ENCODE measurements around the gene C2CD4A.
A peak's percentile ranks its signal among the peaks of the same experiment; 100 is the strongest.

C2CD4A gene

DNA sequence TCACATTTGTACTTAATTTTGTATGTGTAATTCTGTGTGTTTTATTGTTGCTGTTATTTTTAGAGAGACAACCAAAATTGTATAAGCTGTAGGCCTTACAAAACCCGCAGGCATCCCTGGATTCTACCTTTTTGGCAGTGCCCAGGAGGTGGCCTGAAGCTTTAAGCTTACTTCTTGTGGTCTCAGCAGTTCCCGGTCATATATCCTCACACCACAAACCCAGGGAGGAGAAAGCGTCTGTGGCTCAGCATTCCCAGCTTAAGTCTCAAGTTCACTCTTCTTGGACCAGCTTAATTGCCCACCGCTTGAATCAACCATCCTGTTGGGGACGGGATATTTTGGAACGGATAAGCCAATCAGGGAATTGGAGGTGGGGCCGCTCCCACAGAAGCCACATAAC lies 36.7 kb downstream of the C2CD4A start:
- DNase-seq (ENCODE audit: low read depth in 2 of 2) = no peak

DNA sequence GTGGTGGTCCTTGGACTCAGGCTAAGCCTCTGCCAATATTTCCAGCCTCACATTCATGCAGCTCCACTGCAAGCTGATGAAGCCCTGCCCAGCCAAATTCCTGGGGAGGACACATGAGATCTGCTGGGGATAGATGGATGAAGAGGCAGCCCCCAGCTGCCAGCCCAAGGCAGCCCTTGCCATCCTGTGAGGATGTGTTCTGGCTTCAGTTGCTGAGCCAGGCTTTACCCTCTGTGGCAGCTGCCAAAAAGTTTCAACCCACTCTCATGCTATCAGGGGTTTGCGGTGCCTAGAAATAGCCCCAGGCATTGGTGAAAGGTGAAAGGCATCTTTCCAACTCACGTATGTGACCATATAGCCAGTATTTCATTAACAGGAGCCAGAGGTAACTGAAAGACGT lies 37.6 kb downstream of the C2CD4A start:
- DNase-seq (ENCODE audit: low read depth in 2 of 2) = no peak

DNA sequence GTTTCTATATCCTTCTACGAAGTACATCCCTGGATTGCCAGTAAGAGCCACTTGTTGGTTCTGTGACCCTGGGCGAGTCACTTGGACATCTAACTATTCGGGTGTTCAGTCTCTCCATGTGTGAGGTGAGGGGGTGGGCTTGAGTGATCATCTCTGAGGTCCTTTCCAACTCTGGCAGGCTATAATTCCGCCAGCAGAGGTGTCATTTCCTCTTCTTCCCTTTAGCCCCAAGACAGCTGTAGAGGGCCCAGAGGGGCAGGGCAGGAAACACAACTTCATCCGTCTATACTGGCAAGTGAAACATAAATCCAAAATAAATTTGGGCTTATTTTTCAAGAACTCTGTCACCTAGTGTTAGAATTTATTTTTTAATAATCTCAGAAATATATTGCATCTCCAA lies 38.1 kb downstream of the C2CD4A start:
- DNase-seq (ENCODE audit: low read depth in 2 of 2) = no peak

DNA sequence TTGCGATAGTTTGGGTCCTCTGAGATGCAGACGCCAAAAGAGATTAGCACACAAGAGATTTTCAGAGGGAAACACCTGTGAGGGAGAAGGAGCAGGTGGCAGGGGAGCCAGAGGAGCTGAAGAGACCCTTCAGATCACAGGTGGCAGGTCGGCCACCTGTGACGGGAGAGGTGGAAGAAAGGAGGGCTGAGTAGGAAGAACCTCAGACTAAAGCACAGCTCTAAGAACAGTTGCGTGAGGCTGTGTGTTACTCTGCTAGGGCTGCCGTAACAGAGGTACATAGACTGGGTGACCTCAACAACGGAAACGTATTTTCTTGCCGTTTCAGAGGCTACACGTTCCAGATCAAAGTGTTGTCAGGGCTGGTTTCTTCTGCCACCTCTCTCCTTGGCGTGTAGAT lies 38.5 kb downstream of the C2CD4A start:
- no peak for DNase-seq (ENCODE audit: low read depth in 2 of 2)

DNA sequence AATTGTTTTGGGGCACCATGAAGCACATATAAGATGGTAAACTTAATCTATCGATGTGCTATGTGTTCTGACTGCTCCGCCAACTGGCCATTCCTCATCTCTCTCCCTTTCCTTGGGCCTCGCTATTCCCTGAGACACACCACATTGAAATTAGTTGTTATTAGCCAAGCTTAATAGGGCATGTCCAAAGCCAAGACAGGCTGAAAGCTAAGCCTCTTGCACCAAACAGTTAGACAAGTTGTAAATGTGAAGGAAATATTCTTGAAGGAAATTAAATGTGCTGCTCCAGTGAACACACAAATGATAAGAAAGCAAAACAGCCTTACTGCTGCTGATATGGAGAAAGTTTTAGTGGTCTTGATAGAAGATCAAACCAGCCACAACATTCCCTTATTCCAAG lies 39.3 kb downstream of the C2CD4A start:
- DNase-seq (ENCODE audit: low read depth in 2 of 2) = no peak

DNA sequence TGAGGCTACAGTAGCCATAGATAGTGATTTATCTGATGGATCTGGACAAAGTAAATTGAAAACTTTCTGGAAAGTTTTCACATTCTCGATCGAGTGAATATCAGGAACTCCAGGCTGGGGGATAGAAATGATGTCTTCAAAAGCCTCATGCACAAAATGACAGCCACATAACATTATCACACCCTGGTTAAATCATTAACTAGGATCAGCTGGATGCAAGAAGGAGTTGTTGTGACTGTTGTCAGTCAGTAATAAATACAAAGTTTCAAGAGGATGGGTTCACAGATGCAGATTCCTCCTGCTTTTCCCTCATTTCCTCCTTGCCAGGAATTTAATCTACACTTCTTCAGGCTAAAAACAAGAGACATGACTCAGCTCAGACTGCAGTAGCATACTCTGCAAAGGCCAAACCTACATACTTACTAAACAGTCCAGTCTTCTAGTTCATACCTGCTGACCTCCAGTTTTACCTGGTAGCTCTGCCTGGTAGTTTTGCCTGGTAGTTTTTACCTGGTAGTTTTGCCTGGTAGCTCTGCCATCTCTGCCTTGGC lies 40.9 kb downstream of the C2CD4A start:
- no peak for DNase-seq (ENCODE audit: low read depth in 2 of 2)

DNA sequence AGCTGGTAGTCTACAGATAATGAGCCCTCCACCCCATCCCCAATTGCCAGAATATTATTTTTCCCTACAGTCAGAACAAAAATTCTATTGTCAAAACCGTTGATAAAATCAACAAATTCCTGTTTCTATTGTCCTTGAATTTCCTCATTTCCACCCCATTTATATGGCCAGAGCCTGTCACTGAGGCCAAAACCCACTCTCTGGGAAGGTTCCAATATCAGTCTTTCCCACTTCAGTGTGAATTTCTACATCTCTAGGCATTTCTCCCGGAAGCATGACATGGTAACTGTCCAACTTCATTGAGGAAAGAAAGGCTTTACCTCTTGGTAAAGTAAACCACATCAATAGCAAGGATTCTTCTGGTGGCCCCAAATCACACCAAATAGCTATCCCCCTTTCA lies 41.6 kb downstream of the C2CD4A start:
- no peak for DNase-seq (ENCODE audit: low read depth in 2 of 2)

DNA sequence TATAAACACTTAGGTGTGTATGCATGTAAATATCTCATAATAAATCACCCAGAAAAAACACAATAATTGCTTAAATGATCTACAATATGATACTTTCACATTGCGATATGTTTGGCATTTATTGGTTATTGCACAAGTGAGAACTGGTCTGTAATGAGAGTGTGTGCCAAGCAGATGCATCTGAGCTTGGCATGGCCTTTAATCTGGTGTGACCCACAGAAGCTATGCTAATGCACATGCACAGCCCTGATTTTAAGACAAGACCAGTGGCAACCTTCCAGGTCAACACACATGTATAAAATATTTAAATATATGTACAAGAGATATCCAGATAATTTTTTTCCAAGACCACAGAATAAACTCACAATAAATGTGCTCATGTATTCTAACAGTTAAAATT lies 42.7 kb downstream of the C2CD4A start:
- DNase-seq (ENCODE audit: low read depth in 2 of 2) = no peak

DNA sequence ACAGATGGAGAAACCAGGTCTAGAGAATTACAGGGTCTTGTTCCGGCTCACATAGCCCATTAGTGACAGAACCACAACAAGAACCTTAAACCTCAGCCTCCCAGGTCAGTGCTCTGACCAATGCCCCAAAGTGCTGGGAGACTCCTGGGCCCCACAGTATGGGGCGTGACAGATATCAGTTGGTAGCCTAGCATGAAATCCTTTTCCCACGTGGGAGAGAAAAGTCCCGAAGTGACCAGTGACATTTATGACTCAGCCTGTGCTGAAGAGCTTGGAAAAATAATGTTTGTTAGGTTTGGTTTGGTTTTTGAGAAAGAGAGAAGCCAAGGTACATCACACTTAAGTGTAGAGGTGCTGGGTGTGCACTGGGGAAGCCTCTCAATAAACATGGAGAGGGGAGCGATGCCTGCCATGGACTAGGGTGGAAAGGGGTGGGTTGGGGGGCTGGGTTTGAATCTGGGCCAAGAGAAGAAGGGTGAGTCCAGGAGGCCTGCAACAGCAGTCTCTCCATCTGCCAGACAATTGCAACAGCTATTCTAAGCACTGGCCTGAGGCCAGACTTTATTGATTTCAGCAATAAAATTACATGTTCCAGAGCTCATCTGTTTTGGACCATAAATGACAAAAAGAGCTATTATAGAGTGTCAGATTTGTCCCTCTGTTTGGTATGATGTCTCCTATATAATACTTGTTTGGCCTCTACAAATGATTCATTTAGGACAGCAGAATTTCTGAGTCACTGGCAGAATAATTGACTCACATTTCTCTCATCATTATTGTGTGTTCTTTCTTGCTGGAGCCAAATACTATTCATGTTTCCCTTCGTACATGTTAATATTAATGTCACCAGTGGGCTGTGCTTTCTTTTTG lies 43.4 kb downstream of the C2CD4A start:
- DNase-seq (ENCODE audit: low read depth in 2 of 2) = peak; percentile 21 to 23

DNA sequence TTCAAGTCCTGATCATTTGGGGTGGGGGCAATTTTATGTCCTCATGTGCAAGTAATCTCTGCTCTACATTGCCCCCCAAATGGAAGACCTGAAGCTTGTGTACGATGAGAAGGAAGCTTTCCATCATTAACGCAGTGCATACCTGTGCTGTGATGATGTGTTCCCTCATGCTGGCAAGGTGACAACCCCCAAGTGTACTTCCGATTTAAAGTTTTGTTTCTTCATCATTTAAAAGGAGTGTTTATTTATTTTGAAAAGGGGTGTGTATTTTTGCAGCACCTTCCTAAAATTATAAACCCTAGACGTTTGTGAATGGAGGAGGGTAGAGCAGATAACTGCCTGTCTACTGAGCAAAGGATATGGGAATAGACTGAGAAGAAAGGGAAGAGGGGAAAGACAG lies 45.3 kb downstream of the C2CD4A start:
- no peak for DNase-seq (ENCODE audit: low read depth in 2 of 2)

DNA sequence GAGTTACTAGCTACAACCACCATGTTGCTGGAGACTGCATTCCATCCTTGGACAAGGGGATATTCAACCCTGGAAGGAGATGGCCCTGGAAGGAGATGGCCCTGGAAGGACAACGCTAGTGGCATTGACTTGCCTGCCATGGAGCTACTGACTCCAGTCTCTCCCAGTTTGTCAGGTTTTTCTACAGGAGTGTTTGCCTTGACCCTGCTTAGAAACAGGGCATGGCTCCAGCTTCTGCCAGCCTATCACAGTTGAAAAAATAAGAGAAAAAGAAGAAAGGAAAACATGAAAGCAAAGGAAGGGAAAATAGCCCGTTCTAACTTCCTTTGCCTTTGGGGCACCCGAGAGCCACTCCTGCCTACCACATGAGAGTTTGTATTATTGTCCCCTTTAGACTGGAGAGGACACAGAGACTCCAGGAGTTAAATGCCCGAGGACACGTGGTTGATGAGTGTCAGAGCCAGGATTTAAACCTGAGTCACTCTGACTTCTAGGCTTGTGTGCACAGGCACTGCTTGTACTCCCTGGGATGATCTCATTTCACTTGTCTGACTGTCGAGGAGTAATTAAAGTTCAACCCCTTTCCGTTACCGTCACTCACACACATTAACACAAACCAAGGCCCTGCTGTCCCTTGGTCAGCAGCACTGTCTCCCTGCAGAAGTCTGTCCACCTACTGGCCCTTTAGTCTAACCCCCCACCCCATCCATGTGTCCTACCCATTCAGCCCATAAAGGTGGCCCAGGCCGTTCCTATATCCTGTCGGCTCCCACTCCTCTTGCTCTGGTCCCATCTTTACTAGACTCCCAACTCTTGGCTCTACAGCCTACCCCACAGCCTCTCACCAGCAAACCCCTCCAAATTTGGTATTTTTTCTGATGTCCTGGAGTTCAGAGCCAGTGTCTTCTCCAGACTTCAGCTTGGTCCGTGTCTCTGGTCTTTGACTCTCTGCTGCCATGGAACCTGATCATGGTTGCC lies 46.1 kb downstream of the C2CD4A start:
- DNase-seq (ENCODE audit: low read depth in 2 of 2) = peak in 1 of 2 experiments; percentile 18

DNA sequence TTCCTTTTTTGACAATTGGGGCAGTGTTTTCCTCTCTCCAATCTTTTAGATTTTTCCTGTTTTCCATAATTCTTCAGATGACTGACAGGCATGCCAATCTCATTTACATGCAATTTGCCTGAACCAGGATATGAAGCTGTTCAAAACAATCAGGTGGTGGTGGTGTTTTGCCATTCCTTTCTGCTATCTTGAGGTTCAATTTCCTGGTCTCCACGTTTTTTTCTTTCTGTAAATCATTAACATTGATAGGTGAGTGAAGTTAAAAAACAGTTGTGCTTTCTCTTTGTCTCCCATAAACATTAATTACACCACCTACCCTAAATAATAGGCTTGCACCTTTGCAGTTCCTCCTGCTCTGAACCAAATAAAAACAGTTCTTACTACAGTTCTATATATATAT lies 49.1 kb downstream of the C2CD4A start:
- DNase-seq (ENCODE audit: low read depth in 2 of 2) = no peak

DNA sequence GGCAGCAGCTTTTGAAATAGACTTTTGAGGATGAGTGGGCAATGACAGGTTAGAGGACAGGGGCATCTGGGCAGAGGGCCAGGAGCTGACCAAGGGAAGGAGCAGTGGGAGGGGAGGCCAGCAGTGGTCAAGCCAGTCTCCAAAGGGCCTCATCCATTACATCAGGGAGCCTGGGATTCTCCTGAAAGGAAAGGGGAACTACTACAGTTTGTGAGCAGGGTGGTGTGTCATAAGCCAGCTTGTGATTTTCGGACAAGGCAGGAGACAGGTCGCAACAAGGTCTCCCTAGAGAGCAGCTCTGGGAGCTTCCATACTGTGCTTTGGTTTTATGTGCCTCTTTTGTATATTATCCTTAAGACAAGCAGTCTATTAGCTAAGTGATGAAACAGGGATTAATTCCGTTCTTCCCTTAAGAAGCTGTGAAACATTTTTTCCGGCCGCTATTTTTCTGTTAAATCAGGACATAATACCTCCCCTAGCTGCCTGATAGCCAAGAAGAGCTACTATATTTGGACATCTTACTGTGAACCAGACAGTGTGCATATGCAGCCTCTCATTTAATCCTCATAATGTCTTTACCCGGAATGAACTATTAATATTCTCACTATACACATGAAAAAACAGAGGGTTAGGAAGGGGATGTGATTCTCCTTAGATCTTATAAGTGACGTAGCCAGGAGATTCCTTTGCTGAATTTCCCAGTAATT lies 51.9 kb downstream of the C2CD4A start:
- DNase-seq (ENCODE audit: low read depth in 2 of 2) = peak in 1 of 2 experiments; percentile 22

DNA sequence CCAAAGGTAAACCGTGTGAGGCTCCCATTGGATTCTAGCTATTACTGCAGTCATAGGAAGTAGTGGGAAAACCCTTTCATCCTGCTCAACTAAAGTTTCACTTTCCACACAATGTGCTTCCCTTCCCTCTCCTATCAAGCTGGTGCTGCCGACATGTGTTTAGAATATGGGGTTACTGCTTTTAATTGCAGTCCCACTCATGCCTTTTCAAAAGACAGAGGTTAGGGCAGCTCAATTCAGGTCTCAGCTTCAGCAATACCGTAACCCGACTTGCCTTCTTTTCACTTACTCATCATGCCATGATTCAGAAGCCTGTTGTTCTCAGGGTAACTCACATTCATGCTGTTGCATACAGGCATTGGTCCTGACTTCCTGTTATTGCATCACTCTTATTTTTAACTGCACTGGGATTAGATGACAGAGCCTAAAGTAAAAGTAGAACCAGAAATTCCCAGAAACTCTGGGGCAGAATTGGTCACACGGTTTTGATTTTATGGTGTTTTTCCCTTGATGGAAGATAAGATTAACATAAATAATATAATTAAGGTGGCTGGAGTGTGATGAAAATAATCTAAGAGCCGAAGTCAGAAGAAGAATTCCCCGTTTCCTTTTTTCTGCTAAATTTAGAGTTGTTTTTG lies 52.6 kb downstream of the C2CD4A start:
- peak; percentile 86 to 87 for DNase-seq (ENCODE audit: low read depth in 2 of 2)

DNA sequence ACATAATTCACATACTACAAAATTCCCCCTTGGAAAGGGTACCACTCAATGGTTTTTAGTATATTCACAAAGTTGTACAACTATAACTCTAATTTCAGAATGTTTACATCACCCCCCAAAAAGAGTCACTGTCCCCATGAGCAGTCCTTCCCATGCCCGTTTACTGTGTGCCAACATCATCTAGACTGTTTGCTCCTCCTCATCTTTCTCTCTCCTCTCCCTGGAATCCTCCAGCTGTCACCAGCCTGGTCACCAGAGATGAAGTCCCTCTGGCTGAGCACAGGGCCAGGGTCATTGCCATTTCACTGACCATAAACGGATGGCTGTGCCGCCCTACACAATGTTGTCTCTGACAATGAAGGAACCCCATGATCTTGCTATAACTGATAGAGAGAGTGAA lies 53.1 kb downstream of the C2CD4A start:
- DNase-seq (ENCODE audit: low read depth in 2 of 2) = no peak

All from fibroblast of skin of left biceps (primary cell).